Chondrocyte (in vitro differentiated cells): Measurements from ENCODE around the gene PRR20G. TPM values are rescaled to one million over a fixed set of nuclear protein-coding genes. Genes with fewer than 3 reads are reported as not detected.

ENCODE experiments used
- DNase-seq: peaks from one replicate; pipeline ENCODE4 v3.0.0; 2021; ENCODE audit warnings: mixed read lengths, low spot score
- H3K27ac Mint-ChIP-seq: one replicate; pipeline ENCODE4 v1.8.0; 2021; ENCODE audit warnings: mild to moderate bottlenecking, moderate library complexity, mixed read lengths; ENCODE audit not compliant: unreplicated experiment
- H3K27me3 Mint-ChIP-seq: 2 replicates; pipeline ENCODE4 v1.8.0; 2021; ENCODE audit warnings: low read depth, mixed read lengths
- H3K36me3 Mint-ChIP-seq: 2 replicates; pipeline ENCODE4 v1.8.0; 2021; ENCODE audit warnings: low read depth, mixed read lengths
- H3K4me1 Mint-ChIP-seq: 2 replicates; pipeline ENCODE4 v1.8.0; 2021; ENCODE audit warnings: low read depth, mild to moderate bottlenecking, mixed read lengths
- H3K4me3 Mint-ChIP-seq: one replicate; pipeline ENCODE4 v1.8.0; 2021; ENCODE audit warnings: mild to moderate bottlenecking, moderate library complexity, mixed read lengths; ENCODE audit not compliant: unreplicated experiment
- H3K9me3 Mint-ChIP-seq: 2 replicates; pipeline ENCODE4 v1.8.0; 2021; ENCODE audit warnings: low read depth, mixed read lengths
- CTCF ChIP-seq: fragments of 200-600 bp; sonication (generic); IDR thresholded peaks from 2 replicates; pipeline ENCODE4 v1.5.0; 2021; ENCODE audit warnings: antibody characterized with exemption, mild to moderate bottlenecking, moderate library complexity
- total RNA-seq: library from RNA; stranded (reverse); gene quantifications from 3 replicates; pipeline ENCODE4 v1.2.1, GENCODE V29; 2021

The PRR20G gene
- total RNA-seq, 1 donor from 2014 or later = not detected

DNA sequence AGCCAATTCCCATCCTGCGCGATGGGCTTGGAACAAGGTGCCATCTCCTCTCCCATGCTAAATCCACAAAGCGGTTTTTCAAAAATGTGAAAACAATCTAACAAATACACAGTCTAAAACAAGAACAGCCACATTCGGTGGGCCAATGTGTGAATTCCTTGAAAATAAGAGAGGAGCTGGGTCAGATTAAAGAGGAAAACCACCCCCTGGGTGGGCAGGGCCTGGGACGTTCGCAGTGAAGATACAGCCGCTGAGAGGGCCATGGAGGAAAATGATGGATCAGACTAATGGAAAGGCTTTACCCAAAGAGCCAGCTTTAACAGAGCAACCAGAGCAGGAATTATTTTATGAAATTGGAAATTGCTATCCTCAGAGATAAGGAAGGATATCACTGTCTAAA, 27.4 kb downstream of the PRR20G start:
- no peaks in the 10 kb centered on the region for H3K4me1 Mint-ChIP-seq
- no peak for TF ChIP-seq CTCF
- peaks cover 28% of the 10 kb centered on the region for H3K27me3 Mint-ChIP-seq
- no peak for DNase-seq
- H3K36me3 Mint-ChIP-seq = no peaks in the 10 kb centered on the region
- H3K27ac Mint-ChIP-seq = no peak overlapping the region
- no peaks in the 10 kb centered on the region for H3K9me3 Mint-ChIP-seq
- H3K4me3 Mint-ChIP-seq = no peak overlapping the region

GRCh38 chr3:127259882-127260281, 28.0 kb downstream of the PRR20G start:
- TF ChIP-seq CTCF = no peak
- Mint-ChIP-seq H3K27ac (no peak overlapping the region), H3K4me1 (no peaks in the 10 kb centered on the region), H3K9me3 (no peaks in the 10 kb centered on the region), H3K36me3 (no peaks in the 10 kb centered on the region), H3K4me3 (no peak overlapping the region), H3K27me3 (peaks cover 27% of the 10 kb centered on the region)
- no peak for DNase-seq

GRCh38 chr3:127258733-127259132, 29.1 kb downstream of the PRR20G start:
- no peak for DNase-seq
- H3K27ac Mint-ChIP-seq = no peak overlapping the region
- no peaks in the 10 kb centered on the region for H3K36me3 Mint-ChIP-seq
- H3K9me3 Mint-ChIP-seq = no peaks in the 10 kb centered on the region
- no peaks in the 10 kb centered on the region for H3K4me1 Mint-ChIP-seq
- no peak overlapping the region for H3K4me3 Mint-ChIP-seq
- H3K27me3 Mint-ChIP-seq = peaks cover 25% of the 10 kb centered on the region
- no peak for TF ChIP-seq CTCF

GRCh38 chr3:127257351-127257750, 30.5 kb downstream of the PRR20G start:
- Mint-ChIP-seq H3K4me3 (no peak overlapping the region), H3K27ac (no peak overlapping the region), H3K4me1 (no peaks in the 10 kb centered on the region), H3K36me3 (no peaks in the 10 kb centered on the region), H3K9me3 (no peaks in the 10 kb centered on the region), H3K27me3 (peaks cover 37% of the 10 kb centered on the region)
- TF ChIP-seq CTCF = no peak
- no peak for DNase-seq

DNA sequence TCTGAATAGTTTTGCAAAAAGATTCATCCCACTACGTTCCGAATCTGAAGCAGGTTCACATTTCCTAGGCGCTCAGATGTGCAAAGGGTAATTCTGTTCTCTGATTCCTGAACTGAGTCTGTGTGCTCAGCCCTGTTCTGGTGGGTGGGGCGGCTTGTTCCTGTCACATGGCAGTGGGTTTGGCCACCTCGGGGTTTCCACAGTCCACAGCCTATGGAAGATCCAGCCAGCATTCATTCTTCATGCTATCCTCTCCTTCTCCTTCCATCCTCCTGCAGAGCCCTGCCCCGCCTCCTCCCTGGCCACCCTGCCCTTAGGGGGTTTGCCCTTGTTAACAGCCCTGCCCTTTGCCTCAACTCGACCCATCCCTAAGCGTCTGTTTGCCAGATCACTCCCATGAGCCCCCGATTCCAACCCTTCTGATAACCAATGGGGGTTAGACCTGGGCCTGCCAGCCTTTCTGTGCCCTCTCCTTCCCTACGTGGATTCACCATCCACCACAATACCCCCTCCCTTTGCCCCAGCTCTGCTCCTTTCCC, 31.0 kb downstream of the PRR20G start:
- H3K36me3 Mint-ChIP-seq = no peaks in the 10 kb centered on the region
- H3K4me1 Mint-ChIP-seq = no peaks in the 10 kb centered on the region
- TF ChIP-seq CTCF = no peak
- peaks cover 42% of the 10 kb centered on the region for H3K27me3 Mint-ChIP-seq
- no peak overlapping the region for H3K4me3 Mint-ChIP-seq
- H3K9me3 Mint-ChIP-seq = no peaks in the 10 kb centered on the region
- DNase-seq = no peak
- H3K27ac Mint-ChIP-seq = no peak overlapping the region
